ENCODE data around the gene IL22RA2. TPM values are rescaled to one million over a fixed set of nuclear protein-coding genes. Genes with fewer than 3 reads are reported as not detected.
"Not testable (repeated sequence)": the region's sequence is repeated elsewhere in the genome, so short reads cannot be mapped to it uniquely, and the experiment has no call there.

The IL22RA2 gene
- polyA plus RNA-seq, 2 donors, result 0.04 to 0.09 TPM

DNA sequence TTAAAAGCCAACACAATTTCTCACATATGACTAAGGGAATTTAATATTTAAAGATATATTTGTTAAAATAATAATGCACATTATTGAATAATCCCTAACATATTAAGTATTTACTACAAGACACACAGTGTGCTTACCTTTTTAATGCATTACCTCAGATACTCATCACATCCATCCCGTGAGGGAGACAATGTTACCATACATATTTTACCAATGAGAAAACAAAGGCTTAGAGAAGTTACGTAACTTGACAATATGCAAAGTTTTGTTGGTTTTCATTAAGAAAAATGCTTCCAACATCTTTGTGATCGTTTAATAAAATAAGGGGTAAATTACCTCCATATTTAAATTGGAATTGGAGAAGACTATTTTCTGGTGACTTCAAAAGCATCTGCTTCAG, 41.5 kb upstream of the IL22RA2 start:
- Histone ChIP-seq H3K4me1 (ENCODE audit: control insufficient read depth in 2 of 2, insufficient read depth in 2 of 2, low read length in 1 of 2) (peaks cover 0 to 4% of the 10 kb centered on the region in 2 donors), H3K9me3 (ENCODE audit: control insufficient read depth in 2 of 2, insufficient read depth in 1 of 2, low read depth in 1 of 2, low read length in 1 of 2) (no peaks in the 10 kb centered on the region), H3K36me3 (ENCODE audit: control insufficient read depth in 2 of 2, insufficient read depth in 2 of 2, low read length in 1 of 2) (no peaks in the 10 kb centered on the region), H3K4me3 (ENCODE audit: low read depth in 1 of 2, low read length in 2 of 2) (no peak overlapping the region), H3K27ac (ENCODE audit: low read depth in 2 of 2, low read length in 1 of 2) (no peak overlapping the region), H3K27me3 (ENCODE audit: control insufficient read depth in 1 of 2, insufficient read depth in 2 of 2, low read length in 2 of 2) (no peaks in the 10 kb centered on the region)
- WGBS, 2 donors, result 72 to 77% methylated on average over 3 of the region's 3 CpGs

DNA sequence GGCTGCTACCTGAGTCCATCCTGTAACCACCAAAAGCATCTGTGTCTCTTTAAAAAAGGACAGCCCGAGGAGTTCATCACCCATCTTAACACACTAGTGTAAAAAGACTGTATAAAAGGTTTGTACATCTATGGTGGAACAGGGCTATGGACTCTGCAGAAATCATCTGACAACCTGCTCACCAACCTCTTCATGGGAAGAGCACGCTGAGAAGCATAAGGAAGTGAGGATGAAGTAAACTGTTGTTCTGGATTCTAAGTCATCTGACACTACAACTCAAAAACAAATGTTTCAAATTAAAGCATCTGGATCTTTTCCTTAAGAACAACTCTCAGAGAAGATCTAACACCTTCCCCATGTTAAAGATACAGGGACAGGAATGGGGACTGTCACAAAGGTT, 40.4 kb upstream of the IL22RA2 start:
- Histone ChIP-seq H3K36me3 (ENCODE audit: control insufficient read depth in 2 of 2, insufficient read depth in 2 of 2, low read length in 1 of 2) (no peaks in the 10 kb centered on the region), H3K27ac (ENCODE audit: low read depth in 2 of 2, low read length in 1 of 2) (peak overlapping the region in 1 of 2 donors; percentile 31), H3K9me3 (ENCODE audit: control insufficient read depth in 2 of 2, insufficient read depth in 1 of 2, low read depth in 1 of 2, low read length in 1 of 2) (no peaks in the 10 kb centered on the region), H3K4me1 (ENCODE audit: control insufficient read depth in 2 of 2, insufficient read depth in 2 of 2, low read length in 1 of 2) (peaks cover 0 to 4% of the 10 kb centered on the region in 2 donors), H3K27me3 (ENCODE audit: control insufficient read depth in 1 of 2, insufficient read depth in 2 of 2, low read length in 2 of 2) (no peaks in the 10 kb centered on the region), H3K4me3 (ENCODE audit: low read depth in 1 of 2, low read length in 2 of 2) (peak overlapping the region in 1 of 2 donors; percentile 11)
- WGBS, 2 donors, result 61 to 64% methylated on average over 2 of the region's 2 CpGs

DNA sequence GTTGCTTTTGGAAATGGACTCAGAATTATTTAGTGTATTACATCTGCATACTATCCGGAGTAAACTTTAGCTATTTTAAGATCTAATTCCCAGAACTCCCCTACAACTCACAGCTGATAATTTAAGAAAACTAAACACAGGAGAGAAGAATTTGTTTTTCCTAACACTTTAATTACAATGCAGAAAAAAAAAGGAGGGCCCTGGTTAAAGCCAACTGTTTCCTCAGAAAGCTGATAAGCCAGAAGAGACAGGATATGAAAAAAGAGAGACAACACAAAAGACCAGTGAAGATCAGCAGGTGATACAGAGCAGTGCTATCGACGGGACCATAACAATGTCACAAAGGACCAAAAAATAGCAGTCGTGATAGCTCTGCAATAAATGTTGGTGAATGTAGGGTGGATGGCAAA, 39.9 kb upstream of the IL22RA2 start:
- Histone ChIP-seq H3K4me1 (ENCODE audit: control insufficient read depth in 2 of 2, insufficient read depth in 2 of 2, low read length in 1 of 2) (peaks cover 0 to 4% of the 10 kb centered on the region in 2 donors), H3K36me3 (ENCODE audit: control insufficient read depth in 2 of 2, insufficient read depth in 2 of 2, low read length in 1 of 2) (no peaks in the 10 kb centered on the region), H3K9me3 (ENCODE audit: control insufficient read depth in 2 of 2, insufficient read depth in 1 of 2, low read depth in 1 of 2, low read length in 1 of 2) (no peaks in the 10 kb centered on the region), H3K4me3 (ENCODE audit: low read depth in 1 of 2, low read length in 2 of 2) (no peak overlapping the region), H3K27ac (ENCODE audit: low read depth in 2 of 2, low read length in 1 of 2) (peak overlapping the region in 1 of 2 donors; percentile 31), H3K27me3 (ENCODE audit: control insufficient read depth in 1 of 2, insufficient read depth in 2 of 2, low read length in 2 of 2) (no peaks in the 10 kb centered on the region)
- WGBS, 2 donors, result 43 to 49% methylated on average over 4 of the region's 4 CpGs

DNA sequence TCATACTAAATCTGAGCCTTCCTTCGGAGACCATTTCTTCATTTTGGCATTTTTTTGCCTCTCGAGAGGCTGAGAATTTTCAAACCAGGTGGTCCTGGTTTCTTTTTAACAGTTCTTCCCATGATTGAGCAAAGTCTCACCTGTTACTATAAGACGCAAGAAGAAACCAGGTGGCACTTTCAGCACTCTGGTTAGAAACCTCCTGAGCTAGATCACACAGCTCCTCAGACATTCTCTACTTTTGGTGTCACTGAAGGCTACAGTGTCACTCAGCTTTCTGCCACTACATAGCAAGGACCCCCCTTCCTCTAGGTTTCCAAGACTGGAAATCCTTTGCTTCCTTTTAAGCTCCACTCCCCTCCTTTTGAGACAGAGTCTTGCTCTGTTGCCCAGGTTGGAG, 38.5 kb upstream of the IL22RA2 start:
- WGBS, 2 donors, result 95 to 97% methylated on average over 3 of the region's 3 CpGs
- H3K27me3 ChIP-seq (ENCODE audit: control insufficient read depth in 1 of 2, insufficient read depth in 2 of 2, low read length in 2 of 2), result no peaks in the 10 kb centered on the region
- H3K4me3 ChIP-seq (ENCODE audit: low read depth in 1 of 2, low read length in 2 of 2), result no peak overlapping the region
- no peaks in the 10 kb centered on the region for H3K36me3 ChIP-seq (ENCODE audit: control insufficient read depth in 2 of 2, insufficient read depth in 2 of 2, low read length in 1 of 2)
- H3K4me1 ChIP-seq (ENCODE audit: control insufficient read depth in 2 of 2, insufficient read depth in 2 of 2, low read length in 1 of 2), result peaks cover 0 to 4% of the 10 kb centered on the region in 2 donors
- H3K27ac ChIP-seq (ENCODE audit: low read depth in 2 of 2, low read length in 1 of 2), result no peak overlapping the region
- no peaks in the 10 kb centered on the region for H3K9me3 ChIP-seq (ENCODE audit: control insufficient read depth in 2 of 2, insufficient read depth in 1 of 2, low read depth in 1 of 2, low read length in 1 of 2)

DNA sequence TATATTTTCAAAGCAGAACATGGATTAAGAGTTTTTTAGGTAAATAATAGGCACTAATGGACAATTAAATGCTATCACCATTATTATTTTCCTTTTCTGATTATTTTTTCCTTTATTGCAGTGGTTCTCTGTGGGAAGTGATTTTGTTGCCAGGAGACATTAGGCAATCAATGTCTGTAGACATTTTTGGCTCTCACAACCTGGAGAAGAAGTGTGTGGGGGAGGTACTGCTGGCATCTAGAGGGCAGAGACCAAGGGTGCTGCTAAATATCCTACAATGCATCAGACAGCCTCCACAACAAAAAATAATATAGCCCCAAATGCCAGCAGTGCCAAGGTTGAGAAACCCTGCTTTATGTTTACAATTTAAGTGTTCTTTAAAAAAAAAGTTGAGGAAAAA, 37.5 kb upstream of the IL22RA2 start:
- Histone ChIP-seq H3K9me3 (ENCODE audit: control insufficient read depth in 2 of 2, insufficient read depth in 1 of 2, low read depth in 1 of 2, low read length in 1 of 2) (no peaks in the 10 kb centered on the region), H3K36me3 (ENCODE audit: control insufficient read depth in 2 of 2, insufficient read depth in 2 of 2, low read length in 1 of 2) (no peaks in the 10 kb centered on the region)

DNA sequence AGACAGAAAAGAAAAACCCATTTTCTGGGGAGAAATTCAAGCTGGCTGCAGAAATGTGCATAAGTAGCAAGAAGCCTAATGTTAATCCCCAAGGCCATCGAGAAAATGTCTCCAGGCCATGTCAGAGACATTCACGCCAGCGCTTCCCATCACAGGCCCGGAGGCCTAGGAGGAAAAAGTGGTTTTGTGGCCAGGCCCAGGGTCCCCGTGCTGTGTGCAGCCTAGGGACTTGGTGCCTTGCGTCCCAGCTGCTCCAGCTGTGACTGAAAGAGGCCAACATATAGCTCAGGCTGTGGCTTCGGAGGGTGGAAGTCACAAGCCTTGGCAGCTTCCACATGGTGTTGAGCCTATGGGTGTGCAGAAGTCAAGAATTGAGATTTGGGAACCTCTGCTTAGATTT, 34.8 kb upstream of the IL22RA2 start:
- peaks cover 0 to 2% of the 10 kb centered on the region in 2 donors for H3K4me1 ChIP-seq (ENCODE audit: control insufficient read depth in 2 of 2, insufficient read depth in 2 of 2, low read length in 1 of 2)
- no peaks in the 10 kb centered on the region for H3K27me3 ChIP-seq (ENCODE audit: control insufficient read depth in 1 of 2, insufficient read depth in 2 of 2, low read length in 2 of 2)
- no peak overlapping the region for H3K27ac ChIP-seq (ENCODE audit: low read depth in 2 of 2, low read length in 1 of 2)
- WGBS, 2 donors, result 97 to 98% methylated on average over 7 of the region's 7 CpGs
- H3K4me3 ChIP-seq (ENCODE audit: low read depth in 1 of 2, low read length in 2 of 2), result no peak overlapping the region
- H3K9me3 ChIP-seq (ENCODE audit: control insufficient read depth in 2 of 2, insufficient read depth in 1 of 2, low read depth in 1 of 2, low read length in 1 of 2), result no peaks in the 10 kb centered on the region
- H3K36me3 ChIP-seq (ENCODE audit: control insufficient read depth in 2 of 2, insufficient read depth in 2 of 2, low read length in 1 of 2), result peaks cover 5 to 6% of the 10 kb centered on the region in 2 donors

More for the DNA sequence above, 37.5 kb upstream of the IL22RA2 start:
- H3K4me3 ChIP-seq (ENCODE audit: low read depth in 1 of 2, low read length in 2 of 2), result no peak overlapping the region
- peaks cover 0 to 2% of the 10 kb centered on the region in 2 donors for H3K4me1 ChIP-seq (ENCODE audit: control insufficient read depth in 2 of 2, insufficient read depth in 2 of 2, low read length in 1 of 2)
- no peak overlapping the region for H3K27ac ChIP-seq (ENCODE audit: low read depth in 2 of 2, low read length in 1 of 2)
- H3K27me3 ChIP-seq (ENCODE audit: control insufficient read depth in 1 of 2, insufficient read depth in 2 of 2, low read length in 2 of 2), result no peaks in the 10 kb centered on the region

DNA sequence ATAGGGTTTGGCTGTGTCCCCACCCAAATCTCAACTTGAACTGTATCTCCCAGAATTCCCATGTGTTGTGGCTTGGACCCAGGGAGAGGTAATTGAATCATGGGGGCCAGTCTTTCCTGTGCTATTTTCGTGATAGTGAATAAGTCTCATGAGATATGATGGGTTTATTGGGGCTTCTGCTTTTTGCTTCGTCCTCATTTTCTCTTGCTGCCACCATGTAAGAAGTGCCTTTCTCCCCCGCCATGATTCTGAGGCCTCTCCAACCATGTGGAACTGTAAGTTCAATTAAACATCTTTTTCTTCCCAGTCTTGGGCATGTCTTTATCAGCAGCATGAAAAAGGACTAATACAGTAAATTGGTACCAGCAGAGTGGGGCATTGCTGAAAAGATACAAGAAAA, 34.0 kb upstream of the IL22RA2 start:
- WGBS, 2 donors, result 90 to 92% methylated on average over 3 of the region's 3 CpGs
- not testable (repeated sequence) for H3K4me3 ChIP-seq (ENCODE audit: low read depth in 1 of 2, low read length in 2 of 2); H3K9me3 ChIP-seq (ENCODE audit: control insufficient read depth in 2 of 2, insufficient read depth in 1 of 2, low read depth in 1 of 2, low read length in 1 of 2); H3K4me1 ChIP-seq (ENCODE audit: control insufficient read depth in 2 of 2, insufficient read depth in 2 of 2, low read length in 1 of 2); H3K36me3 ChIP-seq (ENCODE audit: control insufficient read depth in 2 of 2, insufficient read depth in 2 of 2, low read length in 1 of 2); H3K27me3 ChIP-seq (ENCODE audit: control insufficient read depth in 1 of 2, insufficient read depth in 2 of 2, low read length in 2 of 2); H3K27ac ChIP-seq (ENCODE audit: low read depth in 2 of 2, low read length in 1 of 2)

DNA sequence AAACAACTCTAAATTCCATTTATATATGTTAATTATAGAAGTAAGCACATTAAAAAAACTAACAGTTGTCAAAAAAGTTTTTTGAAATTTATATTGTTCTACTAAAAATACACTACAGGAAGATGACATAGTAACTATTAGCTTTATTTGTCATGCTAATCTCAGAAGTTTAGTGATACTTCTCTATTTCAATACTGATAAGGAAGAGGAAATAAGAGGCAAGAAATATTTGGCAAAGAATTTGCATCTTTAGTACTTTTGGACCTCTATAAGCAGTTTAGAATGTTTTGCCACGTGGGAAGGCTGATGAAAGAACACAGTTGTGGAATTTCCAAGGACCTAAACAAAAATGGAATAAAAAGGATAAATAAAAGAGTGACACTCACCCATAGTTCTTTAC, 33.1 kb upstream of the IL22RA2 start:
- Histone ChIP-seq H3K4me1 (ENCODE audit: control insufficient read depth in 2 of 2, insufficient read depth in 2 of 2, low read length in 1 of 2) (peaks cover 0 to 2% of the 10 kb centered on the region in 2 donors), H3K36me3 (ENCODE audit: control insufficient read depth in 2 of 2, insufficient read depth in 2 of 2, low read length in 1 of 2) (peaks cover 5 to 6% of the 10 kb centered on the region in 2 donors)
- 47 to 50% methylated on average over 1 of the region's 1 CpG for WGBS, 2 donors

DNA sequence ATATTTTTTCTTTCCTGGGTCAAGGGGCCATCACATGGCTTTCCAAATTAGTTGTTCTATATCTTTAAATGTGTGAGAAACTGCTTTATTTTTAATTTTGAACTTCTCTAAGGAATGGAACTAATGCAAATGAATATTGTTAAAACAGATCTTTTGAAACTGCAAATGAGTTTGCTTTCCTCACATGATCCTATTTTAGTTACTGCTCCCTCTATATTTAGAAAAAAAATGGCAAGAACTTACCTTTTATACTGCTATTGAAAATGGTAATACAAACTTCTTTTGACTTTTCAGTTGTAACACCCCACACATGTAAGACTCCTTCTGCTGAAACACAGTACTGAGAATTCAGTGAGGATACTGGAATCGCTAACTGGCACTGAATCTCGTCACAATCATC, 29.8 kb upstream of the IL22RA2 start:
- no peaks in the 10 kb centered on the region for H3K9me3 ChIP-seq (ENCODE audit: control insufficient read depth in 2 of 2, insufficient read depth in 1 of 2, low read depth in 1 of 2, low read length in 1 of 2)
- H3K4me3 ChIP-seq (ENCODE audit: low read depth in 1 of 2, low read length in 2 of 2), result no peak overlapping the region
- no peaks in the 10 kb centered on the region for H3K27me3 ChIP-seq (ENCODE audit: control insufficient read depth in 1 of 2, insufficient read depth in 2 of 2, low read length in 2 of 2)
- H3K4me1 ChIP-seq (ENCODE audit: control insufficient read depth in 2 of 2, insufficient read depth in 2 of 2, low read length in 1 of 2), result no peaks in the 10 kb centered on the region
- peaks cover 5 to 12% of the 10 kb centered on the region in 2 donors for H3K36me3 ChIP-seq (ENCODE audit: control insufficient read depth in 2 of 2, insufficient read depth in 2 of 2, low read length in 1 of 2)
- no peak overlapping the region for H3K27ac ChIP-seq (ENCODE audit: low read depth in 2 of 2, low read length in 1 of 2)
- WGBS, 2 donors, result 97 to 98% methylated on average over 2 of the region's 2 CpGs

More for the DNA sequence above, 33.1 kb upstream of the IL22RA2 start:
- Histone ChIP-seq H3K9me3 (ENCODE audit: control insufficient read depth in 2 of 2, insufficient read depth in 1 of 2, low read depth in 1 of 2, low read length in 1 of 2) (no peaks in the 10 kb centered on the region), H3K27me3 (ENCODE audit: control insufficient read depth in 1 of 2, insufficient read depth in 2 of 2, low read length in 2 of 2) (no peaks in the 10 kb centered on the region), H3K27ac (ENCODE audit: low read depth in 2 of 2, low read length in 1 of 2) (no peak overlapping the region), H3K4me3 (ENCODE audit: low read depth in 1 of 2, low read length in 2 of 2) (no peak overlapping the region)

DNA sequence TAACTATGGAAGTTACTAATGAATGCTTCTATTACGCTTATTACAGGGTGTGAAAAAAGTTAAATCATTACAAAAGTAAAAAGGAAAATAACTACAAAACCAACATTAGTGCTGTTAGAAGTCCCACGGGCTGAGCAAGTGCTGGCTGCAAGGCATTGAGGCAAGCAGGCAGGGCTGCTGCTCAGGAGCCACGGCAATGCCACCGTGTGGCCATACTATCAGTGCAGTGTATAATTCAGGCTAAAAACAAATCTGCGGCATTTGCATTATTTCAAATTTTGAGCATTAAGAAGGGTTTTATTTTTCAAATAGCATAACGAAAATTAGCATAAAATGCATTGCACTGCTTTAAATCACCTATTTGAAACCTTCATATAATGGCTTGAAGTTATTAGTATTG, 28.6 kb upstream of the IL22RA2 start:
- WGBS, 2 donors, result 77 to 84% methylated on average over 6 of the region's 6 CpGs
- Histone ChIP-seq H3K9me3 (ENCODE audit: control insufficient read depth in 2 of 2, insufficient read depth in 1 of 2, low read depth in 1 of 2, low read length in 1 of 2) (no peaks in the 10 kb centered on the region), H3K27ac (ENCODE audit: low read depth in 2 of 2, low read length in 1 of 2) (no peak overlapping the region), H3K36me3 (ENCODE audit: control insufficient read depth in 2 of 2, insufficient read depth in 2 of 2, low read length in 1 of 2) (peaks cover 5 to 14% of the 10 kb centered on the region in 2 donors), H3K27me3 (ENCODE audit: control insufficient read depth in 1 of 2, insufficient read depth in 2 of 2, low read length in 2 of 2) (no peaks in the 10 kb centered on the region), H3K4me3 (ENCODE audit: low read depth in 1 of 2, low read length in 2 of 2) (no peak overlapping the region), H3K4me1 (ENCODE audit: control insufficient read depth in 2 of 2, insufficient read depth in 2 of 2, low read length in 1 of 2) (no peaks in the 10 kb centered on the region)
